Activated T-helper 9 cell treated with anti-CD3 and anti-CD28 coated beads, Interleukin-2, amount 50 U/mL, for 16 hours (primary cell): ENCODE measurements around the gene GLIPR1L1.

ENCODE experiments used
- DNase-seq: peaks from one replicate; pipeline ENCODE4 v3.0.0-alpha.2; 2020; ENCODE audit warnings: low read depth

Gene GLIPR1L1

DNA sequence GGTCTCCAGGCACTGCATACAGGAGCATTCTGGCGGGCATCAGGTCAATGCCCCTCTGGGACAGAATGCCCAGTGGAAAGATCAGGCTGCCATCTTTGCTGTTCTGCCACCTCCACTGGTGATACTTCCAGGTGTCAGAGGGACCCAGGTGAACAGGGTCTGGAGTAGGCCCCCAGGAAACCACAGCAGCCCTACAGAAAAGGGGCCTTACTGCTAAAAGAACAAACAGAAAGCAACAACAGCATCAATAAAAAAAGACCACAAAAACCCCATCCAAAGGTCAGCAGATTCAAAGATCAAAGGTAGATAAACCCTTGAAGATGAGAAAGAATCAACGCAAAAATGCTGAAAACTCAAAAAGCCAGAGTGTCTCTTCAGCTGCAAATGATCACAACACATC, 15.9 kb downstream of the GLIPR1L1 start:
- no peak for DNase-seq

DNA sequence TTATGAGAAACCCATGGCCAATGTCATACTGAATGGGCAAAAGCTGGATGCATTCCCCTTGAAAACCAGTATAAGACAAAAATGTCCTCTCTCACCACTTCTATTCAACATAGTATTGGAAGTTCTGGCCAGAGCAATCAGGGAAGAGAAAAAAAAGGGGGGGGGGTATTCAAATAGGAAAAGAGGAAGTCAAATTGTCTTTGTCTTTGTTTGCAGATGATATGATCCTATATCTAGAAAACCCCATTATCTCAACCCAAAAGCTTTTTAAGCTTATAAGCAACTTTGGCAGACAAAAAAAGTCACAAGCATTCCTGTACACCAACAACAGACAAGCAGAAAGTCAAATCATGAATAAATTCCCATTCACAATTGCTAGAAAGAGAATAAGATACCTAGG, 19.5 kb downstream of the GLIPR1L1 start:
- DNase-seq, result no peak

GRCh38 chr12:75360920-75361319, 26.4 kb downstream of the GLIPR1L1 start:
- DNase-seq, result no peak

- no peak for DNase-seq
These were observed 26.9 kb downstream of the GLIPR1L1 start for GRCh38 chr12:75361408-75361807.

DNA sequence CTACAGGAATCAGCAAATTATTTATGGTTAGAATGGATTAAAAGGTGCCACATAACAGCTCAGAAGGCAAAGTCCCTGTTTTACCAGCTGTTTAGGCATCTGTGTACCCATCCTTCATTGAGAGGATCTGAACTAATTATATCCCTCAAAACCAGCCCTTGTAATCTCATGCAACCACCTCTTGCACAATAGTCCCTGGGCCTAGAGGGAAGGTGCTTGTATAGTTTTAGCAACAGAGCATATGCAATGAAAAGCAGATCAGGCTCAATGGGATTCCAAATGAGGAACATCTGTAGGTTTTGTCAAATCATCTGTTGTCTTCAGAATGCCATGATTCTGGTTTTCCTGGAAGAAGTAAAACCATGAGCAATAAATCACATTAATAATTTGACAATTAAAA, 30.4 kb downstream of the GLIPR1L1 start:
- DNase-seq, result no peak

DNA sequence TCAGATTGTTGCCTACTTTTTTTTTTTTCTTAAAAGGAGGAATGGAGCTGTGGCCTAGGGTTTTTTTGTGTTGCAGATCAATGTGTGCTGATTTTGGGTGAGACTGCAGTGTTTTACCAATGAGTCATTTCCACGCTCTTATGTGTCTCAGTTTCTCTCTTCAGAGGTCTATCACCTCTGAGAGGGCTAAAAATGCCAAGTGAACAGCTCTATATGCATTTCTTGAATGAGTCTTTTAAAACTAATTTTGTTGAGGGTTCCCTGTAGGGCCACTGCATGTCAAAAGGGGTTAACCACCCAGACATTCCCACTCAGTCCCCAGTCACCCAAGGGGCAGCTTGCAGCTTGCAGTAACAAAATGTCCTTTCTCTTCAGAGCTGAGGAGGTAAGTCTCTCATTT, 32.2 kb downstream of the GLIPR1L1 start:
- no peak for DNase-seq

GRCh38 chr12:75374971-75375370, 40.5 kb downstream of the GLIPR1L1 start:
- no peak for DNase-seq

DNA sequence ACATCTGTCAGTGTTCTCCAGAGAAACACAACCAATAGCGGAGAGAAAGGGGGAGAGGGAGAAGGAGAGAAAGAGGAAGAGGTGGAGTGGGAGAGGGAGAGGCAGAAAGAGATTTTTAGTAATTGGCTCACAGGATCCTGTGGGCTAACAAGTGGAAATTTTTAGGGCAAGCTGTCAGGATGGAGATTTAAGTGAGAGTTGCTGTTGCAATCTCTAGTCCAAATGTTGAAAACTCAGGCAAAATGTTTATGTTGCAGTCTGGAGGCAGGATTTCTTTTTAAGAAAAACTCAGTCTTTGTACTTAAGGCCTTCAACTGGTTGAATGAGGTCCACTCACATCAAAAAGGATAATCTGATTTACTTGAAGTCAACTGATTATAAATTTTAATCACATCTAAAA, 43.9 kb downstream of the GLIPR1L1 start:
- no peak for DNase-seq

- no peak for DNase-seq
These were observed 54.6 kb downstream of the GLIPR1L1 start for GRCh38 chr12:75389061-75389460.

DNA sequence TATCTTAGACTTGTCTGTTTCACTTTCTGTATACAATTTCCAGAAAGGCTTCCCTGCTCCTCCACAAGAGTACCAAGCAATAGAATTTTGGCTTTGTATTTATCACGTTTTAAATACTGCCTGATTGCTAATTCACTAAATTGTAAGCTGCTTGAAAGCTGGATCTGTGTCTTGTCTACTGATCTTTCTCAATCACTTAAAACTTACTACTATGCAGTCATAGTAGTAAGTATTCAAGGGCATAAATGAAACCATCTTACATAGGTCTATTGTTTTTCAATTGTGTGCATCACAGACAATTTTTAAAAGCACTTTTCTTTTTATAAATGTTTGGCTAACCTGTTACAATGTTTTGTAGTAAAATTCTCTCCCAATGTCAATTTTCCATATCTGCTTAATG, 55.2 kb downstream of the GLIPR1L1 start:
- no peak for DNase-seq

DNA sequence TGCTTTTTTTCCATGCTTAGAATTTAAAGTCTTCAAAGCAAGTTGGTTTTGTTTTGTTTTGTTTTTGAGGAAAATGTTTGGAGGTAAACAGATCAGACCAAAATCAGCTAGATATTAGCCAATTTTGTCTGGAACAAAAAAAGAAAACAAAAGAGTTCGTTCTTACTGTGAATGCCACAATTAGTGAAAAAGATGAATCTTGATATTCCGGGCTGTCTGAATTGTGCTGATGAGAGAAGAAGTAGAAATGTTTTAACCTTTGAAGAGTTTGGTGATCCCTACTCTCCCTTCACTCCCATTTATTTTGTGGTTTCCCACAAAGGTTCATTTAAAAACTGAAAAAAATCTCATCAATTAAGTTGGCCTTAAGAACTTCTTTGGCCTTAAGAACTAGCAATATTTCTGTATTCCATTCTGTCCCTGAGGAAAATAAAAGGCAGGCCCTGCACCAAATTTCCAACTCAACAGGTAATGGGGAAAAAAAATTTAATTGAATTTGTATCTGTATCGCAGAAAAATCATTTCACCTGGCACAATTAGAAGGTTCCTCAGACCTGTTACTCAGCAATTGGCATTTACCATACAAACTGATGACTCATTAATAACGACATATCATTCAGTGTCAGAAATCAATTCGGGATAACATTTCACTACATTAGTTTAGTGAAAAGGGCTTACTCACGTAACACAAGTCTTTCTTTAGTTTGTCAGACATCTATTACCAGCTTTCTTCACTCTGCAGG, 55.9 kb downstream of the GLIPR1L1 start:
- DNase-seq, result no peak

DNA sequence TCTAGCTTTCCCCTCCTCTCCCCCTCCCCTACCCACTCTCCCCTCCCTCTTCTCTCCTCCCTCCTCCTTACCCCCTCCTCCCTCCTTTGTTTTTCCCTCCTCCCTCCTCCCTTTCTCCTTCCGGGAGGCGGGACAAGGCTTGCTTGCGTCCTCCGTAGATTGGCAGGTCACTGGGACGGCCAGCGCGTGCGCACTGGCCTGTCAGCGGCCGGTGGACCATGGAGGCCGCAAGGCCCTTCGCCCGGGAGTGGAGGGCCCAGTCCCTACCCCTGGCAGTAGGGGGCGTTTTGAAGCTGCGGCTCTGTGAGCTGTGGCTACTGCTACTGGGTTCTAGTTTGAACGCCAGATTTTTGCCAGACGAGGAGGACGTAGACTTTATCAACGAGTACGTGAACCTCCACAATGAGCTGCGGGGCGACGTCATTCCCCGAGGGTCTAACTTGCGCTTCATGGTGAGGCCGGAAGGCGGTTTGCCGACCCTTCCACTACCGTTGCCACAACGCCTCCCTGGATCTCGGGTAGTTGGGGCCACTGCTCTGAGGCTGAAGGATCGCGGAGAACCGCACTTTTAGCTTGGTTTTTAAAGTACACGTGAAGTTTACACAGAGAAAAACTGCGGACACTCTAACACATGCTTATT, 56.5 kb downstream of the GLIPR1L1 start, which contains the start of gene GLIPR1L2:
TSS of gene GLIPR1L2 (plus strand) at position 191 of the 640 bp plus-strand sequence. CDS start at position 219, 28 bp downstream.
- peak; percentile 85 for DNase-seq

- no peak for DNase-seq
These were observed 69.8 kb downstream of the GLIPR1L1 start for GRCh38 chr12:75404231-75404630.

GRCh38 chr12:75407683-75408082, 73.2 kb downstream of the GLIPR1L1 start:
- no peak for DNase-seq

GRCh38 chr12:75409830-75410229, 75.4 kb downstream of the GLIPR1L1 start:
- DNase-seq, result no peak

DNA sequence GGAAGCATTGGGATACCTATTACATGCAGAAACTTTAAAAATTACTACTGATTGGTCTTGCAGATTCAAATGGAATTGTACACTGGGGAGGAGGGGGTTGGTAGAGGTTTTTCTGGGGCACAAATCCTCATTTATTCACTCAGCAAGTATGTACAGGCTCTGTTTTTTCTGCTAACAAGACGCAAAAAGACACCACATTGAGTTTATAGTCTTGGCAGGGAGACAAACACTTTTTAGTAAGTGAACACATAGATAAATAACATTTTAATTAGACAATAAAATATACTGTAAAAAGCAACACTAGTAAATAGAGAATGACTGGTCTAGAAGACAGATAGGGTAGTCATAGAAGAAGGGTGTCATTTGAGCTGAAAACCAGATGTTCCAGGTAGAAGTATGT, 80.2 kb downstream of the GLIPR1L1 start:
- DNase-seq, result no peak

DNA sequence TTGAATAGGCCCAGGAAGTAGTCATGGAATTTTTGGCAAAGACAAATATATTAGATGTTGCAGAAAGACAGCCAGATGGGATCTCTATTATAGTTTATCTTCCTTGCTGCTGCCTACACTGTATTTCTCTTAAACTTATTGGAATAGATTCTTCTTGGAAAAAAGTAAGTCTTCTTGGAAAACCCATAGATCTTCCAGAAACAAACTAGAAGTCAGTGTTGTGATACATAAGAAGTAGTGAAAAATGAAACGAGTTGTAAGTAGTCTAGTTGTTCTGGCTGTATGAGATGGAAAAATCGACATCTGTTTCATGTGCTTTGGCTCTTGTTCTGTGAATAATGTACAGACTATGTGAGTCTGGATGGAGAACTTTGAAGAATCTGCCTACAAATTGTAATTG, 85.4 kb downstream of the GLIPR1L1 start:
- DNase-seq, result no peak
